Measurements from ENCODE around the gene GMDS. TPM values are rescaled to one million over a fixed set of nuclear protein-coding genes. Genes with fewer than 3 reads are reported as not detected.

GMDS gene
- total RNA-seq, 1 experiment from 2014 or later, result 35.0 TPM

- TF ChIP-seq ZNF512 (CRISPR knock-in tag; IDR thresholded peaks at IDR 0.05; ENCODE audit: borderline replicate concordance), result no peak
These were observed 330.2 kb downstream of the GMDS start (continued) for GRCh38 chr6:1915226-1915625.

- Mint-ChIP-seq H3K9me3 (no peaks in the 10 kb centered on the region), H3K4me3 (no peak overlapping the region), H3K36me3 (no peaks in the 10 kb centered on the region), H3K4me1 (peaks cover 43% of the 10 kb centered on the region), H3K27ac (no peak overlapping the region), H3K27me3 (ENCODE audit: low read depth) (no peaks in the 10 kb centered on the region)
- ATAC-seq, result no peak
- TF ChIP-seq ARID4B (CRISPR knock-in tag; IDR thresholded peaks at IDR 0.05; ENCODE audit: borderline replicate concordance) (no peak), ZNF138 (CRISPR knock-in tag; conservative IDR thresholded peaks at IDR 0.05) (no peak), CDX4 (CRISPR knock-in tag; IDR thresholded peaks at IDR 0.05; ENCODE audit: borderline replicate concordance) (no peak), ELF4 (CRISPR knock-in tag; IDR thresholded peaks at IDR 0.05; ENCODE audit: low read depth) (no peak), MLX (CRISPR knock-in tag; IDR thresholded peaks at IDR 0.05) (no peak), ZNF281 (CRISPR knock-in tag; IDR thresholded peaks at IDR 0.05) (no peak), TEAD4 (CRISPR knock-in tag; IDR thresholded peaks at IDR 0.05) (no peak), JAZF1 (CRISPR knock-in tag; IDR thresholded peaks at IDR 0.05) (no peak), JUN (CRISPR knock-in tag; IDR thresholded peaks at IDR 0.05) (no peak), CTCF (IDR thresholded peaks at IDR 0.05) (no peak)
- DNase-seq (ENCODE audit: low spot score), result no peak
- POLR2A ChIA-PET, result no interaction called here
- CTCF ChIA-PET, result no interaction called here
These were observed 331.8 kb downstream of the GMDS start for GRCh38 chr6:1913577-1913976.

GRCh38 chr6:1912731-1913130 is 332.7 kb downstream of the GMDS start:
- ChIA-PET POLR2A (no interaction called here), CTCF (no interaction called here)
- DNase-seq (ENCODE audit: low spot score), result no peak
- no peaks in the 10 kb centered on the region for H3K36me3 Mint-ChIP-seq
- no peaks in the 10 kb centered on the region for H3K9me3 Mint-ChIP-seq
- no peak overlapping the region for H3K27ac Mint-ChIP-seq
- ATAC-seq, result no peak
- H3K4me1 Mint-ChIP-seq, result peaks cover 44% of the 10 kb centered on the region
- no peak overlapping the region for H3K4me3 Mint-ChIP-seq
- no peaks in the 10 kb centered on the region for H3K27me3 Mint-ChIP-seq (ENCODE audit: low read depth)
- TF ChIP-seq MYBL2 (CRISPR knock-in tag; IDR thresholded peaks at IDR 0.05), result no peak
- TF ChIP-seq ATF2 (CRISPR knock-in tag; IDR thresholded peaks at IDR 0.05; ENCODE audit: borderline replicate concordance, low read depth), result no peak
- TF ChIP-seq NFYB (CRISPR knock-in tag; conservative IDR thresholded peaks at IDR 0.05; ENCODE audit: low read depth), result no peak
- TF ChIP-seq ZBTB43 (CRISPR knock-in tag; IDR thresholded peaks at IDR 0.05), result no peak
- TF ChIP-seq GABPB1 (CRISPR knock-in tag; IDR thresholded peaks at IDR 0.05), result no peak
- TF ChIP-seq ETV6 (CRISPR knock-in tag; IDR thresholded peaks at IDR 0.05), result no peak
- TF ChIP-seq JUN (CRISPR knock-in tag; IDR thresholded peaks at IDR 0.05), result no peak

Data from WTC11 (cell line).